Heart left ventricle (tissue), 16 donors: ENCODE results near the gene PEAR1. TPM values are rescaled to one million over a fixed set of nuclear protein-coding genes. Genes with fewer than 3 reads are reported as not detected.

ENCODE experiments used
- ATAC-seq, 4 donors: fragments of 200-7000 bp; cut with Tn5 transposase; one replicate each; pipeline ENCODE4 v1.9.1; 2020 to 2022; ENCODE audit warnings: moderate library complexity in 4 of 4, mild to moderate bottlenecking in 3 of 4, moderate number of reproducible peaks in 1 of 4
- DNase-seq, 5 donors: peaks; one replicate each; pipeline ENCODE4 v3.0.0-alpha.2; 2020
- H3K27ac ChIP-seq, 12 donors: fragments of 200-600 bp; sonication (generic) in 4 of 12; one replicate each; pipeline versions ENCODE4 v1.5.0 to v1.8.0; 2016 to 2022; ENCODE audit warnings: mild to moderate bottlenecking in 2 of 12
- H3K27me3 ChIP-seq, 9 donors: fragments of 200-600 bp; sonication (generic) in 2 of 9; one replicate each; pipeline versions ENCODE4 v1.5.1 to v1.8.0; 2016 to 2022; ENCODE audit warnings: mild to moderate bottlenecking in 3 of 9
- H3K36me3 ChIP-seq, 9 donors: fragments of 200-600 bp; sonication (generic) in 2 of 9; one replicate each; pipeline versions ENCODE4 v1.5.0 to v1.8.0; 2018 to 2022; ENCODE audit warnings: mild to moderate bottlenecking in 2 of 9
- H3K4me1 ChIP-seq, 12 donors: fragments of 200-600 bp; sonication (generic) in 4 of 12; one replicate each; pipeline versions ENCODE4 v1.5.0 to v1.8.0; 2016 to 2022; ENCODE audit warnings: mild to moderate bottlenecking in 3 of 12
- H3K4me3 ChIP-seq, 12 donors: fragments of 200-600 bp; sonication (generic) in 4 of 12; one replicate each; pipeline versions ENCODE4 v1.5.0 to v1.8.0; 2017 to 2022; ENCODE audit warnings: mild to moderate bottlenecking in 9 of 12, moderate library complexity in 4 of 12
- H3K9me3 ChIP-seq, 12 donors: fragments of 200-600 bp; sonication (generic) in 4 of 12; one replicate each; pipeline versions ENCODE4 v1.5.0 to v1.8.0; 2016 to 2022; ENCODE audit warnings: mild to moderate bottlenecking in 1 of 12
- CTCF ChIP-seq, 12 donors: fragments of 200-600 bp; sonication (generic) in 4 of 12; IDR thresholded peaks; one replicate each; pipeline versions ENCODE4 v1.5.0 to v1.8.0; 2018 to 2022; ENCODE audit warnings: antibody characterized with exemption in 12 of 12, mild to moderate bottlenecking in 5 of 12
- POLR2A ChIP-seq, 2 donors: fragments of 450-650 bp; IDR thresholded peaks; one replicate each; pipeline ENCODE4 v1.6.1; 2017; ENCODE audit warnings: antibody characterized with exemption in 2 of 2, mild to moderate bottlenecking in 2 of 2, moderate library complexity in 2 of 2
- WGBS, 4 donors: extraction: QIAGEN DNeasy Blood & Tissue Kit in 2 of 4; methylation state at CpG; one replicate each; pipeline versions ENCODE4 v1.1.5 to v1.1.7; 2013 to 2018; 5-methylcytosine and 5-hydroxymethylcytosine counted together
- intact Hi-C, 10 donors: fragments of 100-400 bp; cut with DNase I; formaldehyde crosslinking; loops; one replicate each; pipeline versions ENCODE4 v1.11.1 to v1.14.2; 2022
- long read RNA-seq, 3 donors: library from polyadenylated mRNA; unstranded; transcript quantifications; one replicate each; pipeline ENCODE4 v2.0.0, GENCODE V29; 2020 to 2021
- polyA plus RNA-seq, 2 donors: library from polyadenylated mRNA; stranded (reverse); fragments of 200-250 nt; gene quantifications; one replicate each; pipeline ENCODE4 v1.2.3, GENCODE V29; 2013
- total RNA-seq, 9 donors: library from RNA; depleted of rRNA in 2 of 9; stranded (reverse); fragments of >200 nt in 2 of 9; fragmentation: NEBNext Ultra II Directional in 3 of 9; extraction: Animal tissue kit (Norgen Biotek cat#: 25700) in 3 of 9; gene quantifications; one replicate each; pipeline versions ENCODE4 v1.1.0 to v1.2.4, GENCODE V29; 2016 to 2023
- donor health status: ischemic (EF 13 %, LVEDD 7.1; RV severe dilation, severe dysfunction).
- donor health status: healthy with polysubstance abuse.
- donor health status: DM: no; HTN: yes; CAD: no.
- donor health status: DM: no; HTN: no; CAD: no.
- donor health status: ischemic (EF 25% LVEDD 6.9; RV normal size, moderate dysfunction).
- donor health status: ischemic (EF 25% LVEDD 5.7; RV mildly dilated, moderate dysfunction).
- donor health status: healthy.
- donor health status: DM: yes; HTN: yes; CAD: no.
- donor health status: ischemic (EF 35%, LVEDD 5.7; RV mildly dilated, moderate dysfunction).
- donor health status: nonischemic (EF 11% LVEDD 7.7; RV severe dilation, severe dysfunction).
- donor health status: DM: yes; HTN: yes; CAD: no.
- donor health status: PGD.
- donor health status: ischemic (EF 29% LVEDD 5.4; RV normal size, mild dysfunction).
- donor health status: nonischemic (EF 23%, LVEDD 6.1; RV moderate dilation, normal function).

PEAR1 gene
- total RNA-seq (10 to 100 TPM in 2 of 9 donors, 1 to 10 TPM in 7; 4.1 to 14.7 (median 7.5) TPM), polyA plus RNA-seq (1 to 10 TPM; 7.1 TPM)
- long read RNA-seq, donor 1, partial matches to known transcripts = 2 of 2 reads
- long read RNA-seq, donor 1, other reads (novel, unspliced or antisense) = 0 of 2 reads
- long read RNA-seq, donor 2, partial matches to known transcripts = 2 of 3 reads
- long read RNA-seq, donor 2, other reads (novel, unspliced or antisense) = 1 of 3 reads
- long read RNA-seq, donor 3, partial matches to known transcripts = 2 of 5 reads
- long read RNA-seq, donor 3, other reads (novel, unspliced or antisense) = 3 of 5 reads

- Histone ChIP-seq H3K9me3 (no peaks in the 10 kb centered on the region), H3K4me3 (peak within 1 kb of the TSS; percentile 30 to 91 (median 72)), H3K4me1 (peaks cover 0 to 64% (median 46%) of the 10 kb centered on the region in 12 donors), H3K36me3 (no peaks in the 10 kb centered on the region), H3K27me3 (peaks cover 0 to 28% (median 3%) of the 10 kb centered on the region in 9 donors), H3K27ac (peak within 1 kb of the TSS; percentile 80 to 99 (median 93))
- DNase-seq (peak; percentile 74 to 88 (median 86)), ATAC-seq (peak; percentile 10 to 63 (median 41))
- intact Hi-C loops = loop anchor here in 4 of 10 donors (1.0 to 10.0 kb wide), 5 partner anchors 27 to 208 kb away; partner anchors contain the start of genes LRRC71 (in 2 of the 4), ISG20L2 (in 1 of the 4) and METTL25B (in 1 of the 4)
- TF ChIP-seq CTCF (IDR thresholded peaks at IDR 0.05) (peak in 2 of 12 donors; percentile 5), POLR2A (IDR thresholded peaks at IDR 0.05) (peak in 1 of 2 donors; percentile 34)
- WGBS, 4 donors = 10 to 14% (median 12%) methylated on average over 53 to 60 of the region's 60 CpGs
Observed at GRCh38 chr1:156893048-156893953, at the start of gene PEAR1. Gene PEAR1, plus strand, starts transcription at chr1:156893718. Its CDS starts 10,209 bp downstream, at chr1:156903927.

GRCh38 chr1:156844102-156844501 is 49.4 kb upstream of the PEAR1 start:
- H3K4me1 ChIP-seq = peaks cover 0 to 10% (median 2%) of the 10 kb centered on the region in 12 donors
- intact Hi-C loops = no loop called here
- no peak overlapping the region for H3K4me3 ChIP-seq
- no peak for TF ChIP-seq POLR2A (IDR thresholded peaks at IDR 0.05)
- no peak for TF ChIP-seq CTCF (IDR thresholded peaks at IDR 0.05)
- no peak for ATAC-seq
- no peaks in the 10 kb centered on the region for H3K9me3 ChIP-seq
- 41 to 44% (median 43%) methylated on average over 6 of the region's 6 CpGs for WGBS, 4 donors
- H3K27me3 ChIP-seq = peaks cover 6 to 82% (median 32%) of the 10 kb centered on the region in 9 donors
- H3K27ac ChIP-seq = no peak overlapping the region
- DNase-seq = no peak
- no peaks in the 10 kb centered on the region for H3K36me3 ChIP-seq

- Histone ChIP-seq H3K27ac (no peak overlapping the region), H3K9me3 (no peaks in the 10 kb centered on the region), H3K27me3 (peaks cover 6 to 78% (median 33%) of the 10 kb centered on the region in 9 donors), H3K36me3 (no peaks in the 10 kb centered on the region), H3K4me3 (no peak overlapping the region), H3K4me1 (peaks cover 0 to 10% (median 2%) of the 10 kb centered on the region in 12 donors)
- TF ChIP-seq CTCF (IDR thresholded peaks at IDR 0.05) (no peak), POLR2A (IDR thresholded peaks at IDR 0.05) (no peak)
- intact Hi-C loops = no loop called here
- DNase-seq = no peak
- no peak for ATAC-seq
- 28 to 55% (median 43%) methylated on average over 13 to 14 of the region's 14 CpGs for WGBS, 4 donors
Observed at GRCh38 chr1:156844638-156845037, 48.9 kb upstream of the PEAR1 start.
